ENCODE measurements around the gene MGST2. TPM values are rescaled to one million over a fixed set of nuclear protein-coding genes. Genes with fewer than 3 reads are reported as not detected.

The MGST2 gene
- polyA plus RNA-seq, 3 donors, result 41.7 to 221 (median 153) TPM

DNA sequence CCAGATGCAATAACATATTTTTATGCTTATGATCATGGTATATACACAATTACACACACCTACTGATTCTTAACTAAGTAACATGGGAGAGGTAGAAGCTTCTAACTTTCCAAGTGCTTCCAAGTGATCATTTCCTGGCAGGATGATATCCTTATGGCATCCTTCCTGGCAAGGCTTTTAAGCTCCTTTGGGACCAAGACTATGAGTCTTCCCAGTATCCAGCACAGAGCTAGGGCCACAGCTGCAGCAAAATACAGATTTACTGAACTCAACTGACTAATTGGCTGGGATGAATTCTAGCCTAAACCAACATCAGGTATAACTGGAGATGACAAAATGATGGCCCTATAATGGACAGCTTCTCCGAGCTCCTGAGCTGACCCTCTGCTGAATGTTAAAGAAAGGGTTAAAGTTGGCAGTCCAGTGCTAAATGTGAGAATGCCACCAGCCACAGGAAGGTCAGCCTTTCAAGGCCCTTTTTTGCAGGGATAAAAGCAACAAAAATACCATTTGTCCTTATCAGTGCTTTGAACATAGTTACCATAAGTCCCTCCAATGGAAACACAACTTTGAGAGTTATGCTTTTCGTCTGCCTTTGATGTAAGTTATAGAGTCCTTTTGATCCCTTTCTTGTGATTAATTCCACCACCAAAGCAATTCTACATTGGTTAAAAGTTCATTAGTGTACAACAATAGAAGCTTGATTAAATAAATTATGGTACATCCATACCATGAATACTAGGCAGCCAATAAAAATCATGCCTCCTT, 73.4 kb downstream of the MGST2 start:
- Histone ChIP-seq H2AFZ (ENCODE audit: insufficient read depth, low read depth, low read length, poor library complexity, severe bottlenecking) (no peak overlapping the region), H3K27me3 (ENCODE audit: control insufficient read depth in 2 of 2, insufficient read depth in 2 of 2, low read length in 2 of 2) (no peaks in the 10 kb centered on the region), H3K79me2 (ENCODE audit: insufficient read depth, low read length) (no peaks in the 10 kb centered on the region), H3K36me3 (replicated peaks in 1 of 2; ENCODE audit: control insufficient read depth in 1 of 2, insufficient read depth in 2 of 2, low read length in 2 of 2) (no peaks in the 10 kb centered on the region), H4K20me1 (ENCODE audit: insufficient read depth, low read length) (no peaks in the 10 kb centered on the region), H3K9me3 (replicated peaks in 1 of 2; ENCODE audit: control insufficient read depth in 1 of 2, insufficient read depth in 1 of 2, low read length in 2 of 2) (no peaks in the 10 kb centered on the region), H3K4me2 (replicated peaks; ENCODE audit: extremely low read depth, low read length, poor library complexity, severe bottlenecking) (no peak overlapping the region), H3K27ac (ENCODE audit: low read depth in 1 of 2, low read length in 2 of 2) (peak overlapping the region in 1 of 2 donors; percentile 60), H3K4me1 (ENCODE audit: control insufficient read depth in 1 of 2, insufficient read depth in 2 of 2, low read length in 2 of 2) (peaks cover 68 to 87% of the 10 kb centered on the region in 2 donors), H3K9ac (ENCODE audit: insufficient read depth, low read length, poor library complexity, severe bottlenecking) (no peak overlapping the region), H3K4me3 (replicated peaks in 1 of 3; ENCODE audit: low read depth in 2 of 3, low read length in 3 of 3) (no peak overlapping the region)
- Mint-ChIP-seq H3K4me3 (no peak overlapping the region), H3K36me3 (peaks cover 0 to 2% of the 10 kb centered on the region in 2 donors), H3K27me3 (ENCODE audit: low read depth in 3 of 3) (peaks cover 0 to 1% (median 1%) of the 10 kb centered on the region in 3 donors), H3K9me3 (peaks cover 0 to 1% (median 0%) of the 10 kb centered on the region in 7 donors), H3K27ac (peak overlapping the region in 1 of 7 donors; percentile 40), H3K4me1 (peaks cover 82% of the 10 kb centered on the region)
- no peak for DNase-seq
- TF ChIP-seq, protein P1, sequence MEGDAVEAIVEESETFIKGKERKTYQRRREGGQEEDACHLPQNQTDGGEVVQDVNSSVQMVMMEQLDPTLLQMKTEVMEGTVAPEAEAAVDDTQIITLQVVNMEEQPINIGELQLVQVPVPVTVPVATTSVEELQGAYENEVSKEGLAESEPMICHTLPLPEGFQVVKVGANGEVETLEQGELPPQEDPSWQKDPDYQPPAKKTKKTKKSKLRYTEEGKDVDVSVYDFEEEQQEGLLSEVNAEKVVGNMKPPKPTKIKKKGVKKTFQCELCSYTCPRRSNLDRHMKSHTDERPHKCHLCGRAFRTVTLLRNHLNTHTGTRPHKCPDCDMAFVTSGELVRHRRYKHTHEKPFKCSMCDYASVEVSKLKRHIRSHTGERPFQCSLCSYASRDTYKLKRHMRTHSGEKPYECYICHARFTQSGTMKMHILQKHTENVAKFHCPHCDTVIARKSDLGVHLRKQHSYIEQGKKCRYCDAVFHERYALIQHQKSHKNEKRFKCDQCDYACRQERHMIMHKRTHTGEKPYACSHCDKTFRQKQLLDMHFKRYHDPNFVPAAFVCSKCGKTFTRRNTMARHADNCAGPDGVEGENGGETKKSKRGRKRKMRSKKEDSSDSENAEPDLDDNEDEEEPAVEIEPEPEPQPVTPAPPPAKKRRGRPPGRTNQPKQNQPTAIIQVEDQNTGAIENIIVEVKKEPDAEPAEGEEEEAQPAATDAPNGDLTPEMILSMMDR (IDR thresholded peaks at IDR 0.05), result no peak
- intact Hi-C loops (cut with micrococcal nuclease), result loop anchor here (5.0 to 10.0 kb wide), 5 partner anchors 73 to 616 kb away; partner anchors contain the start of gene MAML3 (in 2 of the 2)
- WGBS (ENCODE audit: insufficient coverage), result 100% methylated on average over 1 of the region's 2 CpGs

DNA sequence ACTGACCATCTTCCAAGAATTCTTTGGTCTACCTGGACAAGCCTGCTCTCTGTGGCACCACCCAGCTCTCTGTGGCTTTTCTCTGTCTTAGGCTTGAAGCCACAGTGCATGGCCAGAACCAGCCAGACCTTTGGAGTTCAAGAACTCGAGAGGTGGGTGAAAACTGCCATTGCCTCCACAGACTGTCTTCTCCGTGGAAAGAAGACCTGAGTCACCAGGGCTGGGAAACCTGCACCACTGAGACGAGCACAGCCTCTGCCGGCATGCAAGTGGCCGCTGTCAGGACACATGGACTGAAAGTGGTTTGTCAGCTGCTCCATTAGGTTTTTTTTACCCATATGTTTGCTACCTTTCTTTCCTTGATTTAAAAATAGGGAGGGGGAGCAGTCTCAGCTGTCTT, 74.5 kb downstream of the MGST2 start:
- Histone ChIP-seq H3K27ac (ENCODE audit: low read depth in 1 of 2, low read length in 2 of 2) (peak overlapping the region; percentile 19 to 76), H3K9ac (ENCODE audit: insufficient read depth, low read length, poor library complexity, severe bottlenecking) (no peak overlapping the region), H3K9me3 (replicated peaks in 1 of 2; ENCODE audit: control insufficient read depth in 1 of 2, insufficient read depth in 1 of 2, low read length in 2 of 2) (no peaks in the 10 kb centered on the region), H3K27me3 (ENCODE audit: control insufficient read depth in 2 of 2, insufficient read depth in 2 of 2, low read length in 2 of 2) (no peaks in the 10 kb centered on the region), H4K20me1 (ENCODE audit: insufficient read depth, low read length) (peaks cover under 1% of the 10 kb centered on the region), H3K36me3 (replicated peaks in 1 of 2; ENCODE audit: control insufficient read depth in 1 of 2, insufficient read depth in 2 of 2, low read length in 2 of 2) (no peaks in the 10 kb centered on the region), H2AFZ (ENCODE audit: insufficient read depth, low read depth, low read length, poor library complexity, severe bottlenecking) (peak overlapping the region; percentile 41), H3K4me2 (replicated peaks; ENCODE audit: extremely low read depth, low read length, poor library complexity, severe bottlenecking) (peak overlapping the region; percentile 73), H3K4me3 (replicated peaks in 1 of 3; ENCODE audit: low read depth in 2 of 3, low read length in 3 of 3) (peak overlapping the region in 1 of 3 experiments; percentile 61), H3K4me1 (ENCODE audit: control insufficient read depth in 1 of 2, insufficient read depth in 2 of 2, low read length in 2 of 2) (peaks cover 60 to 77% of the 10 kb centered on the region in 2 donors), H3K79me2 (ENCODE audit: insufficient read depth, low read length) (no peaks in the 10 kb centered on the region)
- intact Hi-C loops (cut with micrococcal nuclease), result no loop called here
- Mint-ChIP-seq H3K9me3 (peaks cover 0 to 1% (median 0%) of the 10 kb centered on the region in 7 donors), H3K27ac (peak overlapping the region; percentile 82 to 94 (median 88)), H3K4me3 (no peak overlapping the region), H3K4me1 (peaks cover 74% of the 10 kb centered on the region), H3K27me3 (ENCODE audit: low read depth in 3 of 3) (peaks cover 0 to 1% (median under 1%) of the 10 kb centered on the region in 3 donors), H3K36me3 (peaks cover 7 to 10% of the 10 kb centered on the region in 2 donors)
- TF ChIP-seq, protein P1 (IDR thresholded peaks at IDR 0.05), result no peak
- 22% methylated on average over 3 of the region's 5 CpGs for WGBS (ENCODE audit: insufficient coverage)
- DNase-seq, result peak; percentile 27 to 70 (median 32)

Data from CD14-positive monocyte (primary cell).